A549 (cell line): ENCODE measurements around the gene RAD51B. TPM values are rescaled to one million over a fixed set of nuclear protein-coding genes. Genes with fewer than 3 reads are reported as not detected.
A peak's percentile ranks its signal among the peaks of the same experiment; 100 is the strongest.

Experiments used
- ATAC-seq, 2 experiments: fragments of 200-7000 bp in 1 of 2; fragments of >200 bp in 1 of 2; cut with Nextera tagmentation in 1 of 2; cut with Tn5 transposase in 1 of 2; 3 replicates each; pipeline versions ENCODE4 v1.8.0 to v1.9.1; 2018 to 2020; ENCODE audit warnings: mild to moderate bottlenecking in 1 of 2, moderate library complexity in 1 of 2
- CTCF ChIA-PET: fragments of 300-600 bp; sonication (Branson Sonifier 250); formaldehyde crosslinking; extraction: SDS; loops from one replicate; lab custom pipeline; 2021; ENCODE audit warnings: antibody characterized with exemption, inconsistent platforms; lab: Yijun Ruan, JAX
- POLR2A ChIA-PET: fragments of 350-600 bp; formaldehyde crosslinking; extraction: SDS; loops from one replicate; lab custom pipeline; 2021; ENCODE audit warnings: antibody characterized with exemption, inconsistent platforms; lab: Yijun Ruan, JAX
- DNase-seq, 2 experiments: peaks; one replicate each; pipeline versions ENCODE4 v3.0.0 to v3.0.0-alpha.2; 2011 to 2016; ENCODE audit warnings: low read depth in 1 of 2, low spot score in 1 of 2
- FAIRE-seq: peaks from 2 replicates; lab custom pipeline; 2011; peaks lifted over from hg19 to GRCh38; lab: Jason Lieb, UNC
- H3K27ac ChIP-seq, 2 experiments: fragments of >200 bp; sonication (Bioruptor Twin); formaldehyde crosslinking; 3 replicates each; pipeline ENCODE4 v1.5.1; 2016 to 2017
- H3K4me1 ChIP-seq: fragments of >200 bp; sonication (Bioruptor Twin); formaldehyde crosslinking; 3 replicates; pipeline ENCODE4 v1.6.1; 2016
- H3K4me2 ChIP-seq: fragments of >200 bp; sonication (Bioruptor Twin); formaldehyde crosslinking; 3 replicates; pipeline ENCODE4 v1.6.1; 2016
- H3K4me3 ChIP-seq: fragments of >200 bp; sonication (Bioruptor Twin); formaldehyde crosslinking; 3 replicates; pipeline ENCODE4 v1.5.1; 2016
- H3K9me3 ChIP-seq: fragments of >200 bp; sonication (Bioruptor Twin); formaldehyde crosslinking; 3 replicates; pipeline ENCODE4 v1.6.1; 2016
- BHLHE40 ChIP-seq: IDR thresholded peaks from 2 replicates; pipeline ENCODE4 v1.6.1; 2012; ENCODE audit warnings: low read depth, low read length, inconsistent platforms
- EHF ChIP-seq: fragments of 250-450 bp; sonication (Bioruptor Pico); IDR thresholded peaks from 2 replicates; pipeline ENCODE4 v1.5.0; 2020; ENCODE audit warnings: mild to moderate bottlenecking
- ESRRA ChIP-seq: fragments of 150-350 bp; IDR thresholded peaks from 2 replicates; pipeline ENCODE4 v1.6.1; 2014; ENCODE audit warnings: mild to moderate bottlenecking, low read length, borderline replicate concordance
- FOSB ChIP-seq: fragments of 250-450 bp; sonication (Bioruptor Pico); IDR thresholded peaks from 2 replicates; pipeline ENCODE4 v1.5.0; 2020; ENCODE audit warnings: mild to moderate bottlenecking, moderate library complexity
- FOXS1 ChIP-seq: fragments of 250-450 bp; sonication (Bioruptor Pico); IDR thresholded peaks from 2 replicates; pipeline ENCODE4 v1.5.0; 2020; ENCODE audit warnings: mild to moderate bottlenecking, moderate library complexity
- HOXB13 ChIP-seq: fragments of 250-450 bp; sonication (Bioruptor Pico); IDR thresholded peaks from 2 replicates; pipeline ENCODE4 v1.5.0; 2020; ENCODE audit warnings: low read depth, mild to moderate bottlenecking, moderate library complexity
- HOXB5 ChIP-seq: fragments of 250-450 bp; sonication (Bioruptor Pico); IDR thresholded peaks from 2 replicates; pipeline ENCODE4 v1.5.0; 2020; ENCODE audit warnings: mild to moderate bottlenecking, moderate library complexity
- KDM5A ChIP-seq: fragments of 200-600 bp; sonication (generic); IDR thresholded peaks from 2 replicates; pipeline ENCODE4 v1.6.1; 2016; ENCODE audit warnings: antibody characterized with exemption, mild to moderate bottlenecking
- MAZ ChIP-seq: fragments of 150-350 bp; IDR thresholded peaks from 2 replicates; pipeline ENCODE4 v1.6.1; 2014; ENCODE audit warnings: antibody characterized with exemption, low read depth, low read length, borderline replicate concordance
- NR3C1 ChIP-seq: fragments of >200 bp; sonication (Bioruptor Twin); formaldehyde crosslinking; IDR thresholded peaks from 3 replicates; pipeline ENCODE4 v1.6.1; 2017
- PHF8 ChIP-seq: fragments of 200-600 bp; sonication (generic); IDR thresholded peaks from 2 replicates; pipeline ENCODE4 v1.6.1; 2016; ENCODE audit warnings: low read depth, mild to moderate bottlenecking, antibody characterized with exemption, moderate library complexity, borderline replicate concordance
- POLR2A ChIP-seq: IDR thresholded peaks from 2 replicates; pipeline ENCODE4 v1.6.1; 2012; ENCODE audit warnings: mild to moderate bottlenecking, low read length
- POLR2AphosphoS2 ChIP-seq: conservative IDR thresholded peaks from 2 replicates; pipeline ENCODE4 v1.6.1; 2012; ENCODE audit warnings: low read length, improper control_type of control experiment, inconsistent platforms
- RARB ChIP-seq: fragments of 250-450 bp; sonication (Bioruptor Pico); IDR thresholded peaks from 2 replicates; pipeline ENCODE4 v1.8.0; 2021; ENCODE audit warnings: mild to moderate bottlenecking, moderate library complexity
- RFX5 ChIP-seq: fragments of 450-650 bp; IDR thresholded peaks from 2 replicates; pipeline ENCODE4 v1.7.1; 2014; ENCODE audit warnings: antibody characterized with exemption, mild to moderate bottlenecking, moderate library complexity
- ZNF302 ChIP-seq: fragments of 250-450 bp; sonication (Bioruptor Pico); IDR thresholded peaks from 2 replicates; pipeline ENCODE4 v1.9.0; 2021; ENCODE audit warnings: inconsistent platforms, mild to moderate bottlenecking, moderate library complexity
- WGBS: methylation state at CpG from one replicate; pipeline ENCODE4 v1.1.6; 2017; ENCODE audit errors: missing lambda C conversion rate; 5-methylcytosine and 5-hydroxymethylcytosine counted together
- polyA plus RNA-seq, 4 experiments: library from polyadenylated mRNA; depleted of rRNA in 3 of 4; stranded (reverse); fragments of >200 nt; fragmentation: RNase III in 1 of 4; extraction: RNeasy Plus Mini Kit Qiagen cat#74134 plus additional on column Dnase treatment in 1 of 4; gene quantifications; 2 replicates in 3 of 4; 3 replicates in 1 of 4; pipeline ENCODE4 v1.2.3, GENCODE V29; 2011 to 2017
- TF ChIP-seq, protein P1 (sequence below): fragments of 450-650 bp; IDR thresholded peaks from 2 replicates; pipeline ENCODE4 v1.6.1; 2014; ENCODE audit warnings: antibody characterized with exemption
- TF ChIP-seq, protein P2 (sequence below): fragments of 250-450 bp; sonication (Bioruptor Pico); IDR thresholded peaks from 2 replicates; pipeline ENCODE4 v1.5.0; 2021; ENCODE audit warnings: mild to moderate bottlenecking, moderate library complexity, borderline replicate concordance
- TF ChIP-seq, protein P3 (sequence below): fragments of 200-600 bp; sonication (generic); IDR thresholded peaks from 2 replicates; pipeline ENCODE4 v1.6.1; 2016; ENCODE audit warnings: antibody characterized with exemption, mild to moderate bottlenecking, moderate library complexity
- TF ChIP-seq, protein P4 (sequence below): fragments of >200 bp; sonication (Bioruptor Twin); formaldehyde crosslinking; IDR thresholded peaks from 3 replicates; pipeline ENCODE4 v1.5.1; 2016

Gene RAD51B
- polyA plus RNA-seq, 2 of the 4 experiments (the other 2 are of a cell fraction) = 7.2 to 10.8 TPM

DNA sequence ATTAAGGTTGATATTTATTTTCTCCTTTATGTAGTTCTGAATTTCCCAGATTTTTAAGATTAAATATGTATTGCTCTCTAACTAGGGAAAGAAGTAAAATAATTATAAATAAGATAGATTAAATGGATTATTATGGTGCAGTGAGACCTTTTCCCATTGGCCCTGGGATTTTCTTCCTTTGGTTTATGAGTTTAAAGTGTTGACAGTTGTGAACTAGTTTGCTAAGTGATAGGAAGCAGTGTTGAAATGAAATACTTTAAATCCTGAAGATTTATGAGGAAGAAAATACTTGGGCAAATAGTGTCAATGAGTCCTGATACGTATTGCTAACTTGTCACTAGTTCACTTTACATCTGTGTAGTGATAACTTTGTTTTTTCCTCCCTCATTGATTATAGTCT lies 188.9 kb downstream of the RAD51B start:
- DNase-seq = no peak
- ATAC-seq = no peak
- Histone ChIP-seq H3K4me3 (no peak overlapping the region), H3K27ac (no peak overlapping the region), H3K4me2 (no peak overlapping the region), H3K4me1 (peaks cover 37% of the 10 kb centered on the region), H3K9me3 (no peaks in the 10 kb centered on the region)
- WGBS = 81% methylated on average over 1 of the region's 1 CpG
- FAIRE-seq = peak; percentile 74
- no peak for TF ChIP-seq HOXB13 (CRISPR knock-in tag)
- TF ChIP-seq, protein P1, sequence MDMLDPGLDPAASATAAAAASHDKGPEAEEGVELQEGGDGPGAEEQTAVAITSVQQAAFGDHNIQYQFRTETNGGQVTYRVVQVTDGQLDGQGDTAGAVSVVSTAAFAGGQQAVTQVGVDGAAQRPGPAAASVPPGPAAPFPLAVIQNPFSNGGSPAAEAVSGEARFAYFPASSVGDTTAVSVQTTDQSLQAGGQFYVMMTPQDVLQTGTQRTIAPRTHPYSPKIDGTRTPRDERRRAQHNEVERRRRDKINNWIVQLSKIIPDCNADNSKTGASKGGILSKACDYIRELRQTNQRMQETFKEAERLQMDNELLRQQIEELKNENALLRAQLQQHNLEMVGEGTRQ = no peak
- TF ChIP-seq, protein P2, sequence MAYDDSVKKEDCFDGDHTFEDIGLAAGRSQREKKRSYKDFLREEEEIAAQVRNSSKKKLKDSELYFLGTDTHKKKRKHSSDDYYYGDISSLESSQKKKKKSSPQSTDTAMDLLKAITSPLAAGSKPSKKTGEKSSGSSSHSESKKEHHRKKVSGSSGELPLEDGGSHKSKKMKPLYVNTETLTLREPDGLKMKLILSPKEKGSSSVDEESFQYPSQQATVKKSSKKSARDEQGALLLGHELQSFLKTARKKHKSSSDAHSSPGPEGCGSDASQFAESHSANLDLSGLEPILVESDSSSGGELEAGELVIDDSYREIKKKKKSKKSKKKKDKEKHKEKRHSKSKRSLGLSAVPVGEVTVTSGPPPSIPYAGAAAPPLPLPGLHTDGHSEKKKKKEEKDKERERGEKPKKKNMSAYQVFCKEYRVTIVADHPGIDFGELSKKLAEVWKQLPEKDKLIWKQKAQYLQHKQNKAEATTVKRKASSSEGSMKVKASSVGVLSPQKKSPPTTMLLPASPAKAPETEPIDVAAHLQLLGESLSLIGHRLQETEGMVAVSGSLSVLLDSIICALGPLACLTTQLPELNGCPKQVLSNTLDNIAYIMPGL (CRISPR knock-in tag) = no peak
- TF ChIP-seq POLR2A = no peak
- no peak for TF ChIP-seq RFX5
- no peak for TF ChIP-seq PHF8
- TF ChIP-seq HOXB5 (CRISPR knock-in tag) = no peak
- no peak for TF ChIP-seq FOXS1 (CRISPR knock-in tag)
- no peak for TF ChIP-seq KDM5A
- no peak for TF ChIP-seq EHF (CRISPR knock-in tag)
- no peak for TF ChIP-seq ESRRA
- no peak for TF ChIP-seq POLR2AphosphoS2
- TF ChIP-seq, protein P3, sequence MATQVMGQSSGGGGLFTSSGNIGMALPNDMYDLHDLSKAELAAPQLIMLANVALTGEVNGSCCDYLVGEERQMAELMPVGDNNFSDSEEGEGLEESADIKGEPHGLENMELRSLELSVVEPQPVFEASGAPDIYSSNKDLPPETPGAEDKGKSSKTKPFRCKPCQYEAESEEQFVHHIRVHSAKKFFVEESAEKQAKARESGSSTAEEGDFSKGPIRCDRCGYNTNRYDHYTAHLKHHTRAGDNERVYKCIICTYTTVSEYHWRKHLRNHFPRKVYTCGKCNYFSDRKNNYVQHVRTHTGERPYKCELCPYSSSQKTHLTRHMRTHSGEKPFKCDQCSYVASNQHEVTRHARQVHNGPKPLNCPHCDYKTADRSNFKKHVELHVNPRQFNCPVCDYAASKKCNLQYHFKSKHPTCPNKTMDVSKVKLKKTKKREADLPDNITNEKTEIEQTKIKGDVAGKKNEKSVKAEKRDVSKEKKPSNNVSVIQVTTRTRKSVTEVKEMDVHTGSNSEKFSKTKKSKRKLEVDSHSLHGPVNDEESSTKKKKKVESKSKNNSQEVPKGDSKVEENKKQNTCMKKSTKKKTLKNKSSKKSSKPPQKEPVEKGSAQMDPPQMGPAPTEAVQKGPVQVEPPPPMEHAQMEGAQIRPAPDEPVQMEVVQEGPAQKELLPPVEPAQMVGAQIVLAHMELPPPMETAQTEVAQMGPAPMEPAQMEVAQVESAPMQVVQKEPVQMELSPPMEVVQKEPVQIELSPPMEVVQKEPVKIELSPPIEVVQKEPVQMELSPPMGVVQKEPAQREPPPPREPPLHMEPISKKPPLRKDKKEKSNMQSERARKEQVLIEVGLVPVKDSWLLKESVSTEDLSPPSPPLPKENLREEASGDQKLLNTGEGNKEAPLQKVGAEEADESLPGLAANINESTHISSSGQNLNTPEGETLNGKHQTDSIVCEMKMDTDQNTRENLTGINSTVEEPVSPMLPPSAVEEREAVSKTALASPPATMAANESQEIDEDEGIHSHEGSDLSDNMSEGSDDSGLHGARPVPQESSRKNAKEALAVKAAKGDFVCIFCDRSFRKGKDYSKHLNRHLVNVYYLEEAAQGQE = no peak
- TF ChIP-seq RARB (CRISPR knock-in tag) = no peak
- TF ChIP-seq MAZ = no peak
- TF ChIP-seq ZNF302 (CRISPR knock-in tag) = no peak
- no peak for TF ChIP-seq FOSB (CRISPR knock-in tag)
- TF ChIP-seq, protein P4, sequence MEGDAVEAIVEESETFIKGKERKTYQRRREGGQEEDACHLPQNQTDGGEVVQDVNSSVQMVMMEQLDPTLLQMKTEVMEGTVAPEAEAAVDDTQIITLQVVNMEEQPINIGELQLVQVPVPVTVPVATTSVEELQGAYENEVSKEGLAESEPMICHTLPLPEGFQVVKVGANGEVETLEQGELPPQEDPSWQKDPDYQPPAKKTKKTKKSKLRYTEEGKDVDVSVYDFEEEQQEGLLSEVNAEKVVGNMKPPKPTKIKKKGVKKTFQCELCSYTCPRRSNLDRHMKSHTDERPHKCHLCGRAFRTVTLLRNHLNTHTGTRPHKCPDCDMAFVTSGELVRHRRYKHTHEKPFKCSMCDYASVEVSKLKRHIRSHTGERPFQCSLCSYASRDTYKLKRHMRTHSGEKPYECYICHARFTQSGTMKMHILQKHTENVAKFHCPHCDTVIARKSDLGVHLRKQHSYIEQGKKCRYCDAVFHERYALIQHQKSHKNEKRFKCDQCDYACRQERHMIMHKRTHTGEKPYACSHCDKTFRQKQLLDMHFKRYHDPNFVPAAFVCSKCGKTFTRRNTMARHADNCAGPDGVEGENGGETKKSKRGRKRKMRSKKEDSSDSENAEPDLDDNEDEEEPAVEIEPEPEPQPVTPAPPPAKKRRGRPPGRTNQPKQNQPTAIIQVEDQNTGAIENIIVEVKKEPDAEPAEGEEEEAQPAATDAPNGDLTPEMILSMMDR = no peak
- TF ChIP-seq BHLHE40 = no peak
- TF ChIP-seq NR3C1 = no peak
- ChIA-PET POLR2A (no interaction called here), CTCF (interaction anchor here (1.1 kb wide), 1 partner anchor 16 kb away, joined by 3 read pairs; no protein-coding TSS in a partner anchor)
